SK-N-SH treated with all-trans-retinoic acid at 6 μM for 48 hours (cell line): Measurements from ENCODE around the gene C1QL3.

ENCODE experiments used
- ATAC-seq: fragments of 200-7000 bp; cut with Tn5 transposase; 3 replicates; pipeline ENCODE4 v1.9.1; 2020; ENCODE audit warnings: mild to moderate bottlenecking, moderate library complexity
- ARNTL ChIP-seq: fragments of 450-650 bp; formaldehyde crosslinking; IDR thresholded peaks from 2 replicates; pipeline ENCODE4 v1.5.0; 2020; ENCODE audit warnings: low read depth, mild to moderate bottlenecking, moderate library complexity, borderline replicate concordance
- BACH2 ChIP-seq: fragments of 250-450 bp; sonication (Bioruptor Pico); IDR thresholded peaks from 2 replicates; pipeline ENCODE4 v1.9.0; 2021; ENCODE audit warnings: mild to moderate bottlenecking, borderline replicate concordance
- CSRNP3 ChIP-seq: fragments of 250-450 bp; sonication (Bioruptor Pico); IDR thresholded peaks from 2 replicates; pipeline ENCODE4 v1.5.1; 2021; ENCODE audit warnings: mild to moderate bottlenecking, moderate library complexity
- ESRRG ChIP-seq: fragments of 250-450 bp; sonication (Bioruptor Pico); IDR thresholded peaks from 2 replicates; pipeline ENCODE4 v1.6.1; 2021; ENCODE audit warnings: mild to moderate bottlenecking
- GLIS3 ChIP-seq: fragments of 250-450 bp; sonication (Bioruptor Pico); IDR thresholded peaks from 2 replicates; pipeline ENCODE4 v1.5.0; 2020; ENCODE audit warnings: mild to moderate bottlenecking, moderate library complexity
- ISL1 ChIP-seq: fragments of 250-450 bp; sonication (Bioruptor Pico); IDR thresholded peaks from 2 replicates; pipeline ENCODE4 v2.1.2; 2022; ENCODE audit warnings: mild to moderate bottlenecking, moderate library complexity
- OSR1 ChIP-seq: fragments of 250-450 bp; sonication (Bioruptor Pico); IDR thresholded peaks from 2 replicates; pipeline ENCODE4 v1.8.0; 2022; ENCODE audit warnings: moderate library complexity, mild to moderate bottlenecking, inconsistent platforms
- PATZ1 ChIP-seq: fragments of 250-450 bp; sonication (Bioruptor Pico); IDR thresholded peaks from 2 replicates; pipeline ENCODE4 v1.8.0; 2020; ENCODE audit warnings: mild to moderate bottlenecking, moderate library complexity, borderline replicate concordance
- SNAI2 ChIP-seq: fragments of 250-450 bp; sonication (Bioruptor Pico); IDR thresholded peaks from 2 replicates; pipeline ENCODE4 v1.5.0; 2020; ENCODE audit warnings: mild to moderate bottlenecking, moderate library complexity
- TCF4 ChIP-seq: fragments of 250-450 bp; sonication (Bioruptor Pico); IDR thresholded peaks from 2 replicates; pipeline ENCODE4 v1.8.0; 2021; ENCODE audit warnings: mild to moderate bottlenecking, moderate library complexity, borderline replicate concordance
- TOX ChIP-seq: fragments of 250-450 bp; sonication (Bioruptor Pico); IDR thresholded peaks from 2 replicates; pipeline ENCODE4 v1.8.0; 2021; ENCODE audit warnings: mild to moderate bottlenecking, moderate library complexity, borderline replicate concordance
- TSHZ2 ChIP-seq: fragments of 250-450 bp; sonication (Bioruptor Pico); IDR thresholded peaks from 2 replicates; pipeline ENCODE4 v1.5.0; 2020; ENCODE audit warnings: mild to moderate bottlenecking, moderate library complexity
- ZC3H10 ChIP-seq: fragments of 250-450 bp; sonication (Bioruptor Pico); IDR thresholded peaks from 2 replicates; pipeline ENCODE4 v1.5.1; 2021; ENCODE audit warnings: mild to moderate bottlenecking, moderate library complexity
- ZFP3 ChIP-seq: fragments of 250-450 bp; sonication (Bioruptor Pico); IDR thresholded peaks from 2 replicates; pipeline ENCODE4 v1.5.0; 2020; ENCODE audit warnings: mild to moderate bottlenecking, moderate library complexity
- ZFP30 ChIP-seq: fragments of 450-650 bp; formaldehyde crosslinking; IDR thresholded peaks from 2 replicates; pipeline ENCODE4 v1.5.0; 2022; ENCODE audit warnings: mild to moderate bottlenecking, moderate library complexity
- ZNF565 ChIP-seq: fragments of 450-650 bp; formaldehyde crosslinking; conservative IDR thresholded peaks from 2 replicates; pipeline ENCODE4 v1.5.0; 2020; ENCODE audit warnings: low read depth, mild to moderate bottlenecking, moderate library complexity
- ZNF70 ChIP-seq: fragments of 450-650 bp; formaldehyde crosslinking; IDR thresholded peaks from 2 replicates; pipeline ENCODE4 v1.5.0; 2020; ENCODE audit warnings: mild to moderate bottlenecking, moderate library complexity
- ZNF8 ChIP-seq: fragments of 450-650 bp; formaldehyde crosslinking; IDR thresholded peaks from 2 replicates; pipeline ENCODE4 v1.5.0; 2020; ENCODE audit warnings: mild to moderate bottlenecking, moderate library complexity
- TF ChIP-seq, protein P1 (sequence below): fragments of 250-450 bp; sonication (Bioruptor Pico); IDR thresholded peaks from 2 replicates; pipeline ENCODE4 v1.8.0; 2021; ENCODE audit warnings: low read depth, mild to moderate bottlenecking, moderate library complexity, borderline replicate concordance

Gene C1QL3

GRCh38 chr10:16521311-16522016 is at the start of gene C1QL3:
Gene C1QL3, minus strand, starts transcription at chr10:16521879. Its CDS starts 814 bp downstream, at chr10:16521065.
- TF ChIP-seq ISL1 (CRISPR knock-in tag) (no peak), ESRRG (CRISPR knock-in tag) (no peak), ZNF8 (CRISPR knock-in tag) (no peak), ZNF565 (CRISPR knock-in tag) (no peak), CSRNP3 (CRISPR knock-in tag) (no peak), GLIS3 (no peak), ZFP30 (CRISPR knock-in tag) (no peak), TSHZ2 (CRISPR knock-in tag) (no peak), PATZ1 (CRISPR knock-in tag) (no peak), ZC3H10 (CRISPR knock-in tag) (no peak), ZNF70 (CRISPR knock-in tag) (no peak), OSR1 (CRISPR knock-in tag) (no peak)
- peak; percentile 73 for ATAC-seq

DNA sequence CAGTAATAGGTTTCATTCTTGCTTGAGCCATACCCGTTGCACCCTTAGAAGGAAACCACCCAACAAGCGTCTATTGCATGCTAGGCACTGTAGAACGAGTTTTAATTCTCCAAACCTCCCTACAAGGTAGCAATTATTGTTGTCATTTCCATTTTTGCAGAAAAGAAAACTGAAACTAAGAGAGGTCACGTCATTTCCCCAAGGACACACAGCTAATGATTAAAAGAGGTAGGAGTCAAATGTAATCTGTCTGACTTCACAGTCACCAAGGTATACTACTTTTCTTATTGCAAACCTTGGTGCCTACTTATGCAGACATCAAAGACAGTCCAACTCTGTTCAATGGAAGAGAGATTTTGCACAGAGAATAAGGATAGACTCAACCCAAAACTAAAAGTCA is 49.1 kb upstream of the C1QL3 start:
- no peak for ATAC-seq
- TF ChIP-seq TSHZ2 (CRISPR knock-in tag): no peak
- TF ChIP-seq, protein P1, sequence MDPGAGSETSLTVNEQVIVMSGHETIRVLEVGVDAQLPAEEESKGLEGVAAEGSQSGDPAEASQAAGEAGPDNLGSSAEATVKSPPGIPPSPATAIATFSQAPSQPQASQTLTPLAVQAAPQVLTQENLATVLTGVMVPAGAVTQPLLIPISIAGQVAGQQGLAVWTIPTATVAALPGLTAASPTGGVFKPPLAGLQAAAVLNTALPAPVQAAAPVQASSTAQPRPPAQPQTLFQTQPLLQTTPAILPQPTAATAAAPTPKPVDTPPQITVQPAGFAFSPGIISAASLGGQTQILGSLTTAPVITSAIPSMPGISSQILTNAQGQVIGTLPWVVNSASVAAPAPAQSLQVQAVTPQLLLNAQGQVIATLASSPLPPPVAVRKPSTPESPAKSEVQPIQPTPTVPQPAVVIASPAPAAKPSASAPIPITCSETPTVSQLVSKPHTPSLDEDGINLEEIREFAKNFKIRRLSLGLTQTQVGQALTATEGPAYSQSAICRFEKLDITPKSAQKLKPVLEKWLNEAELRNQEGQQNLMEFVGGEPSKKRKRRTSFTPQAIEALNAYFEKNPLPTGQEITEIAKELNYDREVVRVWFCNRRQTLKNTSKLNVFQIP (CRISPR knock-in tag): no peak
- TF ChIP-seq BACH2 (CRISPR knock-in tag): no peak
- no peak for TF ChIP-seq ZC3H10 (CRISPR knock-in tag)
- TF ChIP-seq ZNF70 (CRISPR knock-in tag): no peak
- TF ChIP-seq SNAI2 (CRISPR knock-in tag): no peak
- TF ChIP-seq OSR1 (CRISPR knock-in tag): no peak
- no peak for TF ChIP-seq ZNF565 (CRISPR knock-in tag)
- TF ChIP-seq PATZ1 (CRISPR knock-in tag): no peak
- no peak for TF ChIP-seq ISL1 (CRISPR knock-in tag)
- TF ChIP-seq TOX (CRISPR knock-in tag): no peak
- no peak for TF ChIP-seq ARNTL (CRISPR knock-in tag)
- TF ChIP-seq TCF4 (CRISPR knock-in tag): no peak
- TF ChIP-seq ZFP3 (CRISPR knock-in tag): no peak
